Stimulated activated memory B cell treated with anti-CD40 and anti-IgM and Interleukin-4, amounts not matched to agents 10 μg/mL and 1 μg/mL and 100 μg/mL, for 72 hours (primary cell): ENCODE data around the gene MCTP2.

ENCODE experiments used
- ATAC-seq: fragments of 150-1000 bp; cut with Tn5 transposase; 2 replicates; pipeline ENCODE4 v1.10.0; 2021
- H3K27ac Mint-ChIP-seq: one replicate; pipeline ENCODE4 v1.8.0; 2022; ENCODE audit warnings: mild to moderate bottlenecking, mixed read lengths
- H3K27me3 Mint-ChIP-seq: one replicate; pipeline ENCODE4 v1.8.0; 2022; ENCODE audit warnings: mixed read lengths
- H3K36me3 Mint-ChIP-seq: one replicate; pipeline ENCODE4 v1.8.0; 2022; ENCODE audit warnings: mixed read lengths
- H3K4me1 Mint-ChIP-seq: one replicate; pipeline ENCODE4 v1.8.0; 2022; ENCODE audit warnings: mixed read lengths
- H3K4me3 Mint-ChIP-seq: one replicate; pipeline ENCODE4 v1.8.0; 2022; ENCODE audit warnings: mild to moderate bottlenecking, moderate library complexity, mixed read lengths
- H3K9me3 Mint-ChIP-seq: one replicate; pipeline ENCODE4 v1.8.0; 2022; ENCODE audit warnings: mixed read lengths

The MCTP2 gene, protein sequence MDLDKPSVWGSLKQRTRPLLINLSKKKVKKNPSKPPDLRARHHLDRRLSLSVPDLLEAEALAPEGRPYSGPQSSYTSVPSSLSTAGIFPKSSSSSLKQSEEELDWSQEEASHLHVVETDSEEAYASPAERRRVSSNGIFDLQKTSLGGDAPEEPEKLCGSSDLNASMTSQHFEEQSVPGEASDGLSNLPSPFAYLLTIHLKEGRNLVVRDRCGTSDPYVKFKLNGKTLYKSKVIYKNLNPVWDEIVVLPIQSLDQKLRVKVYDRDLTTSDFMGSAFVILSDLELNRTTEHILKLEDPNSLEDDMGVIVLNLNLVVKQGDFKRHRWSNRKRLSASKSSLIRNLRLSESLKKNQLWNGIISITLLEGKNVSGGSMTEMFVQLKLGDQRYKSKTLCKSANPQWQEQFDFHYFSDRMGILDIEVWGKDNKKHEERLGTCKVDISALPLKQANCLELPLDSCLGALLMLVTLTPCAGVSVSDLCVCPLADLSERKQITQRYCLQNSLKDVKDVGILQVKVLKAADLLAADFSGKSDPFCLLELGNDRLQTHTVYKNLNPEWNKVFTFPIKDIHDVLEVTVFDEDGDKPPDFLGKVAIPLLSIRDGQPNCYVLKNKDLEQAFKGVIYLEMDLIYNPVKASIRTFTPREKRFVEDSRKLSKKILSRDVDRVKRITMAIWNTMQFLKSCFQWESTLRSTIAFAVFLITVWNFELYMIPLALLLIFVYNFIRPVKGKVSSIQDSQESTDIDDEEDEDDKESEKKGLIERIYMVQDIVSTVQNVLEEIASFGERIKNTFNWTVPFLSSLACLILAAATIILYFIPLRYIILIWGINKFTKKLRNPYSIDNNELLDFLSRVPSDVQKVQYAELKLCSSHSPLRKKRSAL

DNA sequence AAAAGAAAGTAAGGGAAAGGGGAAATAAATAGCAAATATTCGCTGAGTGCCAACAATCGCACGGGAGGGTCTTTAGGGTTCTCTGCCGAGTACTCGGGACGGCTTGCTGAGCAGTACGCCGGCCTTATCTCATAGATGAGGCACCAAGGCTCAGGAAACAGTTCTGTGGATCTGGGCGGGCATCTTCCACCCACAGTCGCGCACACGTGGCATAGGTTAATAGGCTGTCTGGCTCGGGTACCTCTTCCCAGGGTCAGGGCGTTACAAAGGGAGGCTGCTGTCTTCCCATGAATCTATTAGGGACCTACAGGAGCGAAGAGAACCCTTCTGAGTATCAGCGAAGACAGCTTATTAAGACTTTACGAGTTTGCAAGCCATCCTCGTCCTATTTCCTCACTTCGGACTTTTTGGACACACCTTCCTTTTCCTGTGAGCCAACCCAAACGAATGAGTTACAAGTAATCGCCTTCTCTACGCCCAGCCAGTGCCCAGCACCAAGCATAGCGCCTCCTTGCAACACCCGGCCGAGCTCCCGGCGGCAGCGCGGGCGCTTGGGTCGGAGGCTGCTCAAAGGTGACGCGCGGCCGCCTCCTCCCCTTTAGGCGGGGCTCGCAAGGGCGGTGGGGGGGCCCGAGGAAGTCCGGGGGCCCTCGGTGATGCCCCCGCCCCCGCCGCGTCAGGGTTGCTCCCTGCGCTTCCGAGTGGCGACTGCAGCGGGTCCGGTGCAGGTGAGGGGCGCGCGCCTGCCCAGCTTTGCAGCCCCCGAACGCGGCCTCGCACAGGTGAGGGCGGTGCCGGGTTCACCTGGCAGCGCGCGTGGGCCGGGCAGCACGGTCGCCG is at the start of gene MCTP2:
TSS of gene MCTP2 (plus strand) at position 679 of the 840 bp plus-strand sequence. CDS start 66,705 bp downstream, outside the sequence.
- H3K27me3 Mint-ChIP-seq = no peaks in the 10 kb centered on the region
- H3K4me1 Mint-ChIP-seq = peaks cover 51% of the 10 kb centered on the region
- ATAC-seq = peak; percentile 95

DNA sequence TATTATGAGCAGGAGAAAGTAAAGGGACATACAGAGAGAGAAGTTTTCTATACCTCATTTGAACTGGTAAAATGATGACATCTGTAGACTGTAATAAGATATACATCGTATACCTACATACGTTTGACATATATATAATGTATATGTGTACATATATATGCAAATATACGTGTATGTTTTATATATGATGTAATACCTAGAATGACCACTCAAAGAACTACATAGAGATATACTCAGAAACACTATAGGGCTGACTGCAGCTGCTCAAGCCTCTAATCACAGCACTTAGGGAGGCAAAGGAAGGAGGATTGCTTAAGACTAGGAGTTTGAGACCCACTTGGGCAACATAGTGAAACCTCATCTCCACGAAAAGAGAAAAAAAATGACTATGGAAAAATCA is 48.5 kb upstream of the MCTP2 start:
- no peak overlapping the region for H3K27ac Mint-ChIP-seq

More for the DNA sequence above, at the start of gene MCTP2:
- Mint-ChIP-seq H3K27ac (peak within 1 kb of the TSS; percentile 89), H3K4me3 (peak within 1 kb of the TSS; percentile 81), H3K36me3 (peaks cover 4% of the 10 kb centered on the region), H3K9me3 (no peaks in the 10 kb centered on the region)

DNA sequence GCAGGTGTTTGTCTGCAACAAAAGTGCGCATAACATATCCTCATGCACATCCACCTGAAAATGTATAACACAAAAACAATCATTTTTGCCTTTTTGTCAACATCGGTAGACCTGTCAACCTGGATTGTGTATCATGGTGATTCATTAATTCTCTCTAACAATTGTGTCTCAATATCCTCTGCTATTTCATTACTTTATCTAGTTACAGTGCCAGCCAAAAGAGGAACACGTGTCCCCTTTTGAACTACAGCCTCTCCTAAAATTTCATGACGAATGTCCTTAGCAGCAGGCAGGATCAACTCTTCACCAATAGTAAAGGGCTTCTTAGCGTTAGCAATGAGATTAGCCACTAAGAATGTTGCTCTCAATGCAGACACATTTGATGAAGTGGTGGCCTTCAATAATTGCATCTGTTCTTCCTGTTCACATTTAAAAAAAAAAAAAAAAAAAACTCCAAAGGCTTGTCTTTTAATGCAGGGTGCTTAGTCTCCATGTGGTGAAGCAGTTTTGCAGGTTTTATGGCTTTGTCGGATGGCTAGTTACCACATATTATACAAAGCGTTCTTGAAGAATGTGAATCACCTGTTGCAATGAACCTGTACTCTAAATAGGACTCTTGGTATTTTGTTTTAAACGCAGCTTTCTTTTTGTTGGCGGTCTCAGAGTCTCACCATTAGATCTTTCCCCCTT is 45.7 kb upstream of the MCTP2 start:
- no peaks in the 10 kb centered on the region for H3K36me3 Mint-ChIP-seq
- H3K4me3 Mint-ChIP-seq = no peak overlapping the region
- peaks cover 8% of the 10 kb centered on the region for H3K27me3 Mint-ChIP-seq
- no peaks in the 10 kb centered on the region for H3K4me1 Mint-ChIP-seq
- no peak overlapping the region for H3K27ac Mint-ChIP-seq
- ATAC-seq = no peak
- no peaks in the 10 kb centered on the region for H3K9me3 Mint-ChIP-seq

More for the DNA sequence above, 48.5 kb upstream of the MCTP2 start:
- Mint-ChIP-seq H3K9me3 (no peaks in the 10 kb centered on the region), H3K4me3 (no peak overlapping the region), H3K36me3 (no peaks in the 10 kb centered on the region), H3K27me3 (peaks cover 12% of the 10 kb centered on the region), H3K4me1 (no peaks in the 10 kb centered on the region)
- ATAC-seq = no peak

DNA sequence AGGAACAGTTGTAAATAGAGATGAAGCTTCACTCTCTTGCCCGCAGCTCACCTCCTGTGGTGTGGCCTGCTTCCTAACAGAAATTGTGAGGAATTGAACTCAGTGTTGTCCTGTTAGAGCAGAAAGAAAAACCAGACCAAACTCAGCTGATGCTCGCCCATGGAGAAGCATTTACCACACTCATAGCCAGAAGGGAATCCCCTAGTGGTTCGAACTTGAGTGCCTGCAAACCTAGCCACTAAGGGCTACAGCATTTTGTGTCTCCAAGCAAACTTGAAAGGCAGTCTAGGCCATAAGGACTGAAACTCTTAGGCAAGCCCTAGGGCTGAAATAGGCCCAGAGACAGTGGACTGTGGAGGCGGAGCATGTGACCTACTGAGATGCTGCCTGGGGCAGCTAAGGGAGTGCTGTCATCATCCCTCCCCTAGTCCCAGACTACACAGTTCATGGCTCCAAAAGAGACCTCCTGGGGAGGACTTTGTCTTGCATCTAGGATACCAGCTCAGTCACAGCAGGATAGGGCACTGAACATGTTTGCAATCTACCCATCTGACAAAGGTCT is 44.5 kb upstream of the MCTP2 start:
- Mint-ChIP-seq H3K4me3 (no peak overlapping the region), H3K9me3 (no peaks in the 10 kb centered on the region), H3K4me1 (no peaks in the 10 kb centered on the region), H3K27me3 (peaks cover 8% of the 10 kb centered on the region), H3K36me3 (no peaks in the 10 kb centered on the region), H3K27ac (no peak overlapping the region)
- no peak for ATAC-seq

DNA sequence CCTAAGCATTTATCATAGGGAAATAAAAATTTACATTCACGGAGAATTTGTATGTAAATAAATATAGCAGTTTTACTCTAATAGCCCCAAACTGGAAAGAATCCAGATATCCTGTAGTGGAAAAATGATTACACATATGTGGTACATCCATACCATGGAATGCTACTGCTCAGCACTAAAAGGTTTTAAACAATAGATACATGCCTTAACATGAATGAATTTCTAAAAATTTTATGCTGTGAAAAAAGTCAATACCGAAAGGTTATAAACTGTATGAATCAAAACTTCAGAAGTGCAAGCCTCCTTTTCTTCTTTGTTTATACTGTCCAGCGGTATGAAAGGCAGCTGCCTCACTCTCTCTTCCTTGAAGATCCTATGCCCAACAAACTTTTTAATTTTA is 37.5 kb upstream of the MCTP2 start:
- H3K9me3 Mint-ChIP-seq = no peaks in the 10 kb centered on the region
- H3K4me1 Mint-ChIP-seq = no peaks in the 10 kb centered on the region
- no peak overlapping the region for H3K27ac Mint-ChIP-seq
- H3K36me3 Mint-ChIP-seq = no peaks in the 10 kb centered on the region
- no peak overlapping the region for H3K4me3 Mint-ChIP-seq
- H3K27me3 Mint-ChIP-seq = no peaks in the 10 kb centered on the region
- ATAC-seq = no peak

DNA sequence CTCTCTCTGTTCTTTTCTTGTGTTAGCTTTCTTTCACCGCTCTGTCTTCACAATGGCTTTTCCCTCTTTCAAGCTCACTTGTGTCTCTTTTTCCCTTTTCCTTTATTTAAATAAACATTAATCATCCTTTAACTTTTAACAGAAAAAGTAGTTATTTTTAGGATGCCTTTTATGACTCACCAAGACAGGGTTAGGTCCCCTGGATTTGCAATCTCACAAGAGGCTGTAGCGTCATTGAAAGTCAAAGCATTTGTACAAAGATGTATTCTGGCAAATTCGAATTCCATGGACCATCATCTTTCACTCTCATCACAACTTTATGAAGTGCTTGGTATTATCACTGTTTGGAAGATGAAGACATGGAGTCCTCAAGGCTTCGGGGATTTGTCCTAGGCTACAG is 34.8 kb upstream of the MCTP2 start:
- Mint-ChIP-seq H3K4me1 (no peaks in the 10 kb centered on the region), H3K36me3 (no peaks in the 10 kb centered on the region)
- ATAC-seq = no peak

DNA sequence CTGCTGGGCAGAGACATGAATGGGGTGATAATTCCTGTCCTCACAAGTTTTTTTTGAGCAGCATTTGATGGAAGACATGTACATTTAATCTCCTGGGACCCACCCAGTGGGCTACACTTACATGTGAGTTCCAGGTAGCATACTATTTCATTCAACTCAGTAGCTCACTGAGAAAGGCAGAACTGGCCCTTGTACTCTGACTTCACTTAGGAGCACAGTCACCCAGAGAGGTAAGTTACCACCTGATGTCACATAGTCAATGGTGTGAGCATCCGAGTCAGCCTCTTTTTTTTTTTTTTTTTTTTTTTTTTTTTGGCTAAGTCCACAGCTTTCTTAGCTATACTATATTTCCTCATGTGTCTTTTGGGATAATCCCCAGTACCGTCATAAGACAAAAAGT is 32.7 kb upstream of the MCTP2 start:
- Mint-ChIP-seq H3K4me3 (no peak overlapping the region), H3K27me3 (peaks cover 18% of the 10 kb centered on the region), H3K9me3 (no peaks in the 10 kb centered on the region), H3K36me3 (no peaks in the 10 kb centered on the region), H3K4me1 (no peaks in the 10 kb centered on the region), H3K27ac (no peak overlapping the region)
- no peak for ATAC-seq

More for the DNA sequence above, 34.8 kb upstream of the MCTP2 start:
- no peaks in the 10 kb centered on the region for H3K27me3 Mint-ChIP-seq
- no peak overlapping the region for H3K4me3 Mint-ChIP-seq
- H3K27ac Mint-ChIP-seq = no peak overlapping the region
- H3K9me3 Mint-ChIP-seq = no peaks in the 10 kb centered on the region

DNA sequence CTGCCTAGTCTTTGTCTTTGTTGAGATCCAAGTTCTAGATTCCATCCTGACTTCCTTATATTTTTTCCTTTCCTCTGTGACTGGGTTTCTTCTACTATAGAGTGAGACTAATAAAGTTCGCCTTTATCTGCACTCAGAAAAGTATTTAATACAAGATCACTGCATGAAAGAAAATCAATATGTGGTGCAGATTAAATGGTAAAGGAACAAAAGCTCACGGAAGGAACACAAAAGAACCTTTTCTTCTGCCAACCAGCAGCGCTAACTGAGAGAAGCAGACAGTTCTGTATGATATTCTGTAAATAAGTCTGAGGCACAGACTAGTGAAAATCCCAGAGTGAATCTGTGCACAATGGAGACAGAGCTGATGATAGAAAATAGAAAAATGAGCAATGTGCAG is 31.6 kb upstream of the MCTP2 start:
- no peak for ATAC-seq
- H3K4me3 Mint-ChIP-seq = no peak overlapping the region
- H3K9me3 Mint-ChIP-seq = no peaks in the 10 kb centered on the region
- no peak overlapping the region for H3K27ac Mint-ChIP-seq
- no peaks in the 10 kb centered on the region for H3K36me3 Mint-ChIP-seq
- peaks cover 22% of the 10 kb centered on the region for H3K27me3 Mint-ChIP-seq
- H3K4me1 Mint-ChIP-seq = no peaks in the 10 kb centered on the region

DNA sequence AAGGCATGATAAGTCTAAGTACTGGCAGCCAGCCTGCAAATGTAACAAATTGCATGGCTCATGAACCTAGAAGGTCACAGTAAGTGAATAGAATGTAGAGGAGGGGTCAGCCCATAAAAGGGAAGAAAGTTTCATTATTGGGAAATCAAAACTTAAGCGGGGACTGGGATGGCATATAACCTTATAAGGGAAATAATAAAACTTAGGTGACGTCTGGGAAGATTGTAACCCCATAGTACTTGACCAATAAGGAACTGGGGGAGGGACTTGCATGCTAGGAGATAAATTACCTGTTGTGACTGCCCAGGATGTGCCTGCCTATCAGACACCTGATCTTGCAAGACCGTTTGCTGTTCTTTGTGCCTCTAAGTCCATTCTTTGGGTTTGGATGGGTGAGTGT is 28.1 kb upstream of the MCTP2 start:
- H3K27ac Mint-ChIP-seq = no peak overlapping the region
- H3K9me3 Mint-ChIP-seq = no peaks in the 10 kb centered on the region
- peaks cover 30% of the 10 kb centered on the region for H3K27me3 Mint-ChIP-seq
- ATAC-seq = no peak
- H3K4me3 Mint-ChIP-seq = no peak overlapping the region
- H3K4me1 Mint-ChIP-seq = peaks cover 9% of the 10 kb centered on the region
- H3K36me3 Mint-ChIP-seq = no peaks in the 10 kb centered on the region

DNA sequence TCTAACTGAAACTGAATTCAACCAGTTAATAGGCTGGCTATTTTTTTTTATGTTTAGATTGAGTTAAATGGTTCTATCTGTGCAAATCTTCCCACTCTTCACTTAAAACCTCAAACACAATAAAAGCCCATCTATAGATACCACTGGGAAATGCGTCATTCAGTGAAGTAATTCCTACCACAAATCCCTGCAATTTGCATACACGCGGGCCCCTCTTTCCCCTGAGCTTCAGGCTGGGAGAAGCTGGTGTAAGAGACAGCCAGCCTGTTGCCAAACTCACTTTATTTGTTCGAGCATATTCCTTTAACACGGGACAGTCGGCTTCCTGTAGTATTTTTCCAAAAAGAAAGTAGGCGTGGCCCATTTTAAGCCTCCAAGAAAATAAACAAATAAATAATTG is 26.0 kb upstream of the MCTP2 start:
- Mint-ChIP-seq H3K27ac (no peak overlapping the region), H3K4me3 (no peak overlapping the region), H3K36me3 (no peaks in the 10 kb centered on the region)

DNA sequence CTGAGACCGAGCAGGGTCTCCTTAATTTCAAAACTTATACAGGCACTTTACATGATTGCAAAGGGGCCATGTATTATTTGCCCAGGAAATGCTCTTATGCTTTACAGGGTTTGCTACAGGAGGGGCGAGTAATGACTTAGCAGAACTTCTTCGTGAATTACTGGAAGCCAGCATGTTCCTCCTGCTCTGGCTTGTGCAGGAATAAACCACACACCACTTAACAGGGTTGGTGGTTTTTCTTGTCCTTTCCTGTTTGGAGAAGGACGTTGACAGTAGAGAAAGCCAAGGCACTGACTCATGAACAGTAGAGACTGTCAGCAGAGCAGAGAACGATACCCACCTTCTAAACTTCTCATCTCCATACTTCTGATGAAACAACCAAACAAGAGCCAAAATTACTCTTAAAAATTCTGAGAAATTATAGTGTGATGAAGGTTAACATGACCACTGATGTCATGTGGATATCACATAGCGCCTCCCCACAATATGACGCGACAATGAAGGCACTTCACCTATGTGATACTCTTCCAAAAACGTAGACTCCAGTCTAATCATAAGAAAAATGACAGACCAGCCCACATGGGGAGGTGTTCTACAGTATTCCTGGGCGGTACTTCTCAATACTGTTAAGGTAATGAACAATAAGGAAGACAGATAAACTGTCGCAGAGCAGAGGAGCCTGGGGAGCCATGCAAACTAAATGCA is 24.7 kb upstream of the MCTP2 start:
- H3K4me1 Mint-ChIP-seq = peaks cover 9% of the 10 kb centered on the region
- ATAC-seq = peak; percentile 57
- no peaks in the 10 kb centered on the region for H3K9me3 Mint-ChIP-seq
- H3K36me3 Mint-ChIP-seq = no peaks in the 10 kb centered on the region
- no peak overlapping the region for H3K27ac Mint-ChIP-seq
- peaks cover 42% of the 10 kb centered on the region for H3K27me3 Mint-ChIP-seq
- peak overlapping the region; percentile 5 for H3K4me3 Mint-ChIP-seq

More for the DNA sequence above, 26.0 kb upstream of the MCTP2 start:
- ATAC-seq = no peak
- Mint-ChIP-seq H3K4me1 (peaks cover 9% of the 10 kb centered on the region), H3K9me3 (no peaks in the 10 kb centered on the region), H3K27me3 (peaks cover 30% of the 10 kb centered on the region)

DNA sequence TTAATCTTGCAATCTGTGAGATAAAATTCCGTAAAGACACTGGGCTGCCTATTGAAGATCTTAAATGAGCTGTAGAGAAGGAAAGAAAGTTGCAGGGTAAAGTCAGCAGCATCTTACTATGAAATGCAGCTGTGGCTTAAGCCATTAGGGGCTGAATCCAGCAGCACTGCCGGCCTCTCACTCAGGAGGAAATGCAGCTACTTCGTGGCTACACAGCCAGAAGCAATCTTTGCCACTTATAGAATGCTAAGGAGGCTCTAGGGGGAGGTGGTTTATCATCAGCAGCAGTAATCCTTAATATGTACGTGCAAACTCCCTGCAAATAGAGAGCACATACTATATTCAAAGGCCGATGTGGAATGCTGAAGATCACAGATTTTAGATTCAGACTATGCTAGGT is 19.1 kb upstream of the MCTP2 start:
- Mint-ChIP-seq H3K27ac (no peak overlapping the region), H3K36me3 (no peaks in the 10 kb centered on the region), H3K4me1 (no peaks in the 10 kb centered on the region), H3K9me3 (no peaks in the 10 kb centered on the region), H3K4me3 (no peak overlapping the region), H3K27me3 (peaks cover 41% of the 10 kb centered on the region)
- ATAC-seq = no peak

DNA sequence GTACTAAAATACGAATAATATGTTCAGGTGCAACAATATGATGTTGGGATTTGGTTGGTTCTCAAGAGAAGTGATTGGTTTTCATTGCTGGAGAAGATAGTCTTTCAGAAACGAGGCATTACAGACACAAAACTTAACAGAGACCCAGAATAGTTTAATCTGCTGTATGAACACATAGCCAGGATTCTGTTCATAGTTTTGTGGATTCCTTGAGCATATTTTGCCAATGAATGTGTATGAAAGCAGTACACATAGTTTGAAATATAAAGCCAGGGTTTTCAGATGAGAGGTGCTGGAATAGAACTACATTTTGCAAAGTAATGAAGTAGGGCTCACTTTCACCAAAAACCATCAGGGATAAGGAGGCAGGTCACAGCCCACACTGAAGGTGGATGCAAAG is 5.7 kb upstream of the MCTP2 start:
- H3K4me1 Mint-ChIP-seq = peaks cover 15% of the 10 kb centered on the region
- H3K9me3 Mint-ChIP-seq = peaks cover 4% of the 10 kb centered on the region
- ATAC-seq = no peak
- no peaks in the 10 kb centered on the region for H3K27me3 Mint-ChIP-seq
- H3K27ac Mint-ChIP-seq = no peak overlapping the region
- H3K4me3 Mint-ChIP-seq = no peak overlapping the region
- no peaks in the 10 kb centered on the region for H3K36me3 Mint-ChIP-seq

DNA sequence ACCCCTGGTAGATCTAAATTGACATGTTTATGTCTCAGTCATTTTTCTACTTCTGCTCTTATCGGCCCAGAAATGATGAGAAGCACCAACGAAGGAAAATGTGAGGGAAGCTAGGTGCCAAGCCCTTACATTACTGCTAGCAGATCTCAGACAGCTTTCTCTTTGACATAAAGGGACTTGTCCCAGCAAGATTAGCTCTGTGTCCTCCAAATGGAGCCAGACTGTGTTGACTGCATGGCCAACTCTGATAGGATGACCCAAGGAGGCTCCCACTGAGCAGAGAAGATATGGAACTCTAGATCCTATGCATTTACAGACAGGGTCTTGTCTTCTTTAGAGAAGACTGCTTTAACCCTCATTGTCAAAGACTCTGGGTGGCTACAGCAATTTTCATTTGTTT is 2.8 kb upstream of the MCTP2 start:
- Mint-ChIP-seq H3K27me3 (no peaks in the 10 kb centered on the region), H3K27ac (no peak overlapping the region), H3K9me3 (peaks cover under 1% of the 10 kb centered on the region), H3K36me3 (no peaks in the 10 kb centered on the region), H3K4me3 (no peak overlapping the region), H3K4me1 (peaks cover 27% of the 10 kb centered on the region)
- ATAC-seq = no peak
